KG1 (cell line): ENCODE measurements around the gene MARCO.
"Not testable (repeated sequence)": the region's sequence is repeated elsewhere in the genome, so short reads cannot be mapped to it uniquely, and the experiment has no call there.

ENCODE experiments used
- DNase-seq: peaks from one replicate; lab custom pipeline; 2025; lab: John Stamatoyannopoulos, UW

MARCO gene

DNA sequence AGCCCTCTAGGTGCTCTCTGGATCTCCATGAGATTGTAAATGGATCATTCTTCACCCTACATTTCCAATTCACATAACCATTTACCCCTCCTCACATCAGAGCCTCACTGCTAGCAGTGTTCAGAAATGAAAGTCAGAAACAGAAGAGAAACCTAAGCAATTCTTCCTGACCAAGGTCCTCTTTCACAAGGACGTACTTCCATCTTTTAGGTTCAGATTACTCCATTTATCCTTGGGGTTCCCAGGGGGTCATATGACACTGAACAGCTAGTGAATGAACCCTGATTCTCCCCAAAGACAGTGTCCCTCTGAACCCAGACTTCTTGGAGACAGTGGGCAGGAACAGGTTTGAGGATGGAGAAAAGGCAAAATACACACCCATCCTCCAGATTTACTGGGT, 12.9 kb upstream of the MARCO start:
- no peak for DNase-seq

DNA sequence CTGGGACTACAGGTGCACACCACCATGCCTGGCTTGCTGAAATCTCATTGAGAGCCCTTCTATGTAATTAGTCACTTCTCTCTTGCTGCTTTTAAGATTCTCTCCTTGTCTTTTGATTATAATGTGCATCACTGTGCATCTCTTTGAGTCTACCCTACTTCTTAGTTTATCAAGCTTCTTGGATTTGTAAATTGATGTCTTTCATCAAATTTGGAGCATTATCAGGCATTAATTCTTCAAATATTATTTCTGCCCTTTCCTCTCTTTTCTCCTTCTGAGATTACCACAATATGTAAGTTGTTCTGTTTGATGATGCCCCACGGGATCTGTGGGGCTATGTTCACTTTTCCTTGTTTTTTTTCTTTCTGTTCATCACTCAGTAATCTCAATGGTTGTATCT, 9.0 kb upstream of the MARCO start:
- no peak for DNase-seq

DNA sequence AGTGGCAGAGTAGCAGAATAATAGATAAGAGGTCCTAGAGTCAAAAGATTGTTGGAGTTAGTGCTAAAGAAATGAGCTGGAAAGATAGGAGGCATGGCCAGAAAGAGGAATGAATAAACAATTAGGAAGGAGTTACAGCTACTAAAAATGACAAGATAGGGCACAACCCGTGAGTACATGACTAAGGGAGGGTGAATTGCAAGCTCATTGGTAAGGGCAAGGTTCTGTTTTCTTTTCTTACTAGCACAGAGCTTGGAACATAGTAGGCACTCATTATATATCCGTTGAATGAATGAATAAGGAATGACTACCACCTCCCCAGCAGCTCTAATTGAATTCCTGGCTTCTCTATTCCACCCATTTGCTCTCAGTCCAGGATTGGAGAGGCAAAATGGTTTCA, 5.7 kb upstream of the MARCO start:
- no peak for DNase-seq

DNA sequence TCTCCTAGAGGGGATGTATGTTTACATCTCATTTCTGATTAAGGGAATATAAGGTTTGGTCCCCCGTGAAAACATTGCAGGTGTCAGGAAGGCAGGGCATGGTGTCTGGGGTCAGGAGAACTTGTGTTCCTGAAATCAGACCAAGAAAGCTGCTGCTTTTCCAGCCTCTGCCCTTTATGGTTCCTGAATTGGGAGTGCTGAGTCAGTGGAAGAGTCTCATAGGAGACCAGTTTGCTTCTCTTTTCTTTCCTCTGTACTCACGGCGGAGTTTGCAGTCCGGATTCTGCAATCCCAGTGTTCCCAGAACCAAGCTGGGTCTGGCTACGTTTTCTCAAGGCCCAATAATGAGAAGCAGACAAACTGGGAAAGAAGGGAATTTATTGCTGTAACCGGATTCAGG, 5.1 kb upstream of the MARCO start:
- DNase-seq: no peak

DNA sequence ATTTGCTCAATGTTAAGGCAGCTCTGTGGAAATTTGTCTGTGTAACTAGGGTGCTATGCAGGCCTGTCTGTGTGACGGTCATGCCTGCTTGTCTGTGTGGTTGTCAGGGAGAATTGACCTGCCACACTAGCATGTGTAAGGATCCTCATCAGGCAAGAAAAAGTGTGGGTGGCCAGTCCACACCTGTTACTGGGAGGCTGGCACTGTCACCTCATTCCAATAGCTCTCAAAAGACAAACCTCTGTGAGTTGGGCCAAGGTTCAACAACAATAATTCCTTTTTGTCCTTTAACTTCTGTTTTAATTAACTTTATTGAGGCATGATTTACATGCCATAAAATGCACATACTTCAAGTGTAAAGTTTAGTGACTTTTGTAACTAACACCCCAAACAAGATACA, 4.2 kb upstream of the MARCO start:
- no peak for DNase-seq

DNA sequence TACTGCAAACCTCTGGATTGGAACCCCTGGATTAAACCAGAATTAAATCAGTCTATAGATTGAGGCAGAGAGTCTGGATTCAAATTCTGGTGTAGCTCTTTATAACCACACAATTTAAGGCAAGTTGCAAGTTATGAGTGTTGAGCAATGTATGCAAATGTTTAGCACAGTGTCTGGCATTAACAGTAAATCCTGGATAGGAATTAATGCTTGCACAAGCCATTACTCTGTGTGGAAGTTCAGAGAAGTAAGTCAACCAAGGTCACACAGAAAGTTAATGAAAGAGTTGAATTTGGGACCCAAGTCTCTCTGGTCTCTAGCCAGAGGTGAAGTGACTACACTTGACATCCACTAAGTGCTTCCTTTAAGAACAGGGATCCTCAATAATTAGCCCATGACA, 2.0 kb upstream of the MARCO start:
- DNase-seq: no peak

DNA sequence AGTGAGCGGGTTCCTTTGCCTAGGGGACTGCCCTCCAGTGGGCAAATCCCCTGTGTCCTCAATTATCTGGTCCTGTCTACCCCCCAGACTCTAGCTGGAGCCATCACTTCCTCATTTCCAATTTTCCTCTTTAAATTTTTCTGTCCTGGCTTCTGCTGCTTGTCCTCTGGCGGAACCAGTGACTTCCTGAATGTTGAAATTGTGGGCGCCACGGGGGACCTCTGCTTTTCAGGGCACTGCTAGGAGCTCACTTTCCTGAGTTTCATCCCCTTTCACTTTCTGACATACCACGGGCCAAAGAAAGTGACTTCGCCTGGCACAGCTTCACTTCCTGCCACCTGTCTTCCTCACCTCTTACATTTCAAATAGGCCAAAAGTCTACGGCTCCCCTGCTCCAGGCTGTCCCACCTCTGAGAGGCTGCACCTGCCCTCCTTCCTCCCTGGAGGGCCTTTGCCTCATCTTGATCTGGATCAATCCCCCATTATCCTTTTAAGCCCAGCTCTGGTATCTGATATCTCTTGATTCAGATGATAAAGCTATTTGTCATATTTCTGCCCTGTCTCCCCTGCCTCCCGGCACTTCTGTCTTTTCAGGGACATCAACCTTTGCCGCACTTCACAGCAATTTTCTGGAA, 1.4 kb upstream of the MARCO start:
- DNase-seq: no peak

DNA sequence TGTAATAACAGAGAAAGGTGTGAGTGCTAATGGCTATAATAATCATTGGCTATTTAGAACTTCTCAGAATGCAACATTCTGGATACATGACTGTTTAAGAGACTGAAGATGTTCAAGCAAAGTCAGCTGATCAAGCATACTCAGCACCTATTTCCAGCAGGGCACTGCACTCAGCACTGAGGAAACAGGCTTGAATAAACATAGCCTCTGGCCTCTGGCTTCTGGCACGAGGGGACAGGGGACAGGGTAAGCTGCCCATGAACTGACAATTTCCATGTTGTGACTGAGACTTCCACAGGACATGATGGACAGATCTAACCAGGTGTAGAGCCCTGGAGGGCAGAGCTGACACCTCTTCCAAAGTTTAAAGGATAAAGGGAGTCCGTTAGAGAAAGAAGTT, 1.3 kb downstream of the MARCO start:
- no peak for DNase-seq

DNA sequence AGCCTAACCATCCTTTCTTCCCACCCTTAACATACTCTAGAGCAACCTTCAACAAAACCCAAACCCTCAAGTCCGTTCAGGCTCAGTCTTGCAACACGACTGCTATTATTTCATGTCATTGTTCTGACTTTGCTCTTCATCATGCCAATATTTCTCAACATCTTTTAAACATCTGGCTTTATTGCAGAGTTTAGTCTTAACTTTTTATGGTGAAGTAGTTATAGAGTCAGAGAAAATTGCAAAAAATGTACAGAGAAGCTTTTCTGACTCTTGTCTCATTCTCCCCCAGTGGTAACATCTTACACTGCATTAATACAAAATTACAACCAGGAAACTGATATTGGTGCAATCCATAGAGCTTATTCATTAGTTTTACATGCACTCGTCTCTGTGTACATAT, 3.9 kb downstream of the MARCO start:
- DNase-seq: no peak

DNA sequence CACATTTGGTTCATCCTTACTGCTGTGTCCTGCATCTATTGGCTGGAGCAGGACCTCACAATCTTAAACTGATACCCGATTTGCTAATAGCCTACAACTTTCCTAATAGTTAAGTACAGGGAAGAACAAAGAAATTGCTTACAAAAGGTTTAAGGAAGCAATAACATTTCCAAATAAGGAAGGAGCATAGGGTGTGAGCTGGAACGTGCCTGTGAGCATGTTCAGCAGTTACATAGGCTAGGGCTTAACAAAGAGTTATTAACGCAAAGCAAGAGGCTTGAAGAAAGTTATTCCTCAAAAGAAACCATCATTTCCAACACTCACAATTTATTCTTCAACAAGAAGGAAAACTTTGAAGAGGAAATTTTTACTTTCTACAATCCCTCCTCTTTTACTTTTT, 6.3 kb downstream of the MARCO start:
- not testable (repeated sequence) for DNase-seq

DNA sequence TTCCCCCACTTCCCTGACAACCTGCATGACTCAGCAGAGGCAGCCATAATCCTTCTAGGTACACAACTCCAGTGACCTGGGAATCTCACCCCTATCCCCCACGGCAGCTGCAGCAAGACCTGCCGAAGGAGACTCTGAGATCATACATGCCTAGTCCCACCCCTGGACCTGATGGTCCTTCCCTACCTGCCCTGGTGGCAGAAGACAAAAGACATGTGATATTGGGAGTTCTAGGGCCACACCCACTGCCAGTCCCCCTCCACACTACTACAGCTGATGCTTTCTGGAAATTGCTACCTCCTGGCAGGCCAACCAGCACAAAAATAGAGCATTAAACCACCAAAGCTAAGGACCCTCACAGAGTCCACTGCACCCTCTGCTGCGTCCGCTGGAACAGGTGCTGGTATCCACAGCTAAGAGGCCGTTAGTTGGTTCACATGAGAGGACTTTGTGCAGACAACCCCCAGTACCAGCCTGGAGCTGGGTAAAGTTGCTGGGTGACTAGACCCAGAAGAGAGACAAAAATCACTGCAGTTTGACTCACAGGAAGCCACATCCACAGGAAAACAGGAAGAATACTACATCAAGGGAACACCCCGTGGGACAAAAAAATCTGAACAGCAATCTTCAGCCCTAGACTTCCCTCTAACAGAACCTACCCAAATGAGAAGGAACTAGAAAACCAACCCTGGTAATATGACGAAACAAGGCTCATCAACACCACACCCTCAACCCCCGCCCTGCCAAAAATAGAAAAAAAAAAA, 12.5 kb downstream of the MARCO start:
- no peak for DNase-seq

DNA sequence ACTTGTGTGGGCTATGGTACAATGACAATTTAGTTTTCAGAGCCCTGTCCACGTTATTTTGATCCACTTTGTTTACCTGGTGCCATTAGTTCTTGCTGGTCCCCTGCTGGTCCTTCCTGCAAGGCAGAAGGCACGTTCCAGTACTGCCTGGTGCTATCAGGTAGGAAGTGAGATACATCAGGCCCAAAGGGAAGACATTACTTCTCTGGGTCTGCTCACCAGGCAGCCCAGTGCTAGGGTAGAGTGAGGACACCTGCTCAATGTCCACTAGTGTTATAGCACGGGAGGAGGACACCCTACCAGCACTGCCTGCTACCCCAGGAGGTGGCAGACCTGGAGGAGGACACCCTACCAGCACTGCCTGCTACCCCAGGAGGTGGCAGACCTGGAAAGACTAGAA, 23.7 kb downstream of the MARCO start:
- no peak for DNase-seq

DNA sequence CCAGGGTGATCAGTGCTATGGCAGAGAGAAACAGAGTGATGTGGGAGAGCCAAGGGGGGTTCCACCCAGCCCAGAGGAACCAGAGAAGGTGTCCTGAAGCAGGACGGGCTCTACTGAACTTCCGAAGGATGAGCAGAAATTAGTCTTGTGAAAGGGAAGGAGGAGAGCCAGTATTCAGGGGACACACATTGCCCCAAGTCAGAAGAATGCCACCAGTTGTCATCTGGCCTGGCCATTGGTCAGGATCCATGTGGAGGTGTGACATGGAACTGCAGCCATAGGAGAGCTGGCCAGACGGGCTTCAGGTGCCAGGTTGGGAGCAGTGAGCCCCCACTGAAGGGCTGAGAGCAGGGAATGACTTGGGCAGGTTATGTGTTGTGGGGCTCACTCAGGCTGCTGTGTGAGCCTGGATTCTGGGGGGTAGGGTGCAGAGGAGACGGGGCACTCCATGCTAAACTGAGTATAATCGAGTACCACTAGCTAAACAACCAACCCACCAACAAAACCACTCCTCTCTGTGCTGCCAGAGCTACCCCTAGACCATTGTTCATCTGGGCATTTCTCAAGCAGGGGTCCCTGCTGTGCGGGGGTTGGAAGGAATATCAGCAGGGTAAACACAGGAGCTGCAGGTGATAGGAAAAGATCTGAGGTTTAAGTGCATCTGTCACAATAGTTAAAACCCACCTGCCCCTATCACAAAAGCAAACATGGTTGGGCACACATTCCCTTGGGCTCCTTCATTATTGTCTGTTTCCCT, 25.3 kb downstream of the MARCO start:
- no peak for DNase-seq

DNA sequence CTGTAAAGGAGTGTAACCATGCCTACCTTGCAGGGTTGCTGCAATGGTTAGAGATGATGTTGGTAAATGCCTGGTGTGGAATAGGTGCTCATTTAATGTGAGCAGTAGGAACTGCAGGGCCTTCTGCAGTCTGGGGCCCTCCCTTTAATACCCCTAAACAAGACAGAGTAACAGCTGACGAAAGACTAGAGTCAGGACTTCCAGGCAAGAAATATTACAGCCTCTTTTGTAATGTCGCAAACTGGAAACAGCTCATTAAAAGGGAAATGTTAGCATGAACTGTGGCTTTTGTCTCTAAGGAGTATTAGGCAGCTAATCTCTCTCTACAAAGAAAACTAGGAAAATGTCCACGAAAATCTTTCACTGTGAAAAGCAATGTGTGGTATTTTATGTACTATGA, 26.0 kb downstream of the MARCO start:
- no peak for DNase-seq

DNA sequence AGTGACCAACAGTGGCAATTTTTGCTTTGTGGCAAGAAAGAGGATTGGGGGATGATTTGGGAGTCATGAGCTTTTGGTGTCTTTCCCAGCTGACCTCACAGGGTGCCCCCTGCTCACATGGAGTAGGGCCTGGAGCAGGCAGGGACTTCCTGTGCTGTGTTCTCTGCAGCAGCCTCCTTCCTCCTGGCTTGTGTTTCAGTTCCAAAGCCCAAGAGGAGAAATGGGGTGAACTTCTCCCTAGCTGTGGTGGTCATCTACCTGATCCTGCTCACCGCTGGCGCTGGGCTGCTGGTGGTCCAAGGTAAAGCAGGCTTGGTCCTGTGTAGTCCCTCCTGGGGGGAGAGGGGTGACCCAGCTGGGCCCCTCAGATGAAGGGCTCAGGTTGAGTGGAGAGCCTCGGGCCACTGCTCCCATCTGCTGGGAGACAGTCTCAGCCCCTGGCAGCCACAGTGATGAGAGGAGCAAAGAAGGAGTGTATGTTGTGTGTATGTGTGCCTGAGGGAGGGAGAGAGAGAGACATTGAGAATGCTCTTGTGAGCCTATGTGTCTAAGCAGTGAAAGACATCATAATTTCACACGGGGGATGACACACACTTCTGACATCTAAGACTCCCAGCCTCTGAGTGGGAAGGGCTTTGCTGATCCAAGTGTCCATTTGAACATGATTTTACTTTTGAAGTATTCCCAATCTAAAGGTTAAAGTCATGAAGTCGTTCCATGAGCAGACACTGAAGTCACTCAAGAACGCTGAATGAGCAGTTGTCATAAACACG, 27.2 kb downstream of the MARCO start:
- no peak for DNase-seq

DNA sequence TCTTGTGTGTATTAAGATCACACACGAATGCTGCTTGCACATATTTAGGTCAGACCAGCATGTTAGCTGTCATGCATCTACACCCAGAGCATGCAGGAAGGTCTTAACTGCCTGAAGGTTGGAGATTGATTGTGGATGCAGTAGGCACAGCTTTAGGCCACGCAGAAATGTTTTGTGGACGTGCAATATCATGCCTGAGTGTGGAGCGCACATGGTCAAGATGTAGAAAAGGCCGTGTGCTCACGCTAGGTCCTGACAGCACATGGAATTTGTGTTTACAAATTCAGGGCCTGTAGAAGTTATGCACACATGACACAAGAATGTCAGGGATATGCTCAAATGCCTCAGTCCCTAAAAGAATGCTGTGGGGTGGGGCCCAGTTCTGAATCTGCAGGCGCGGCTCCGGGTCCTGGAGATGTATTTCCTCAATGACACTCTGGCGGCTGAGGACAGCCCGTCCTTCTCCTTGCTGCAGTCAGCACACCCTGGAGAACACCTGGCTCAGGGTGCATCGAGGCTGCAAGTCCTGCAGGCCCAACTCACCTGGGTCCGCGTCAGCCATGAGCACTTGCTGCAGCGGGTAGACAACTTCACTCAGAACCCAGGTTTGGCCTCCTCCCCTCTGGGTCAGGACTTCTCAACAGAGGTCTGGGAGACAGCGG, 27.9 kb downstream of the MARCO start:
- no peak for DNase-seq

DNA sequence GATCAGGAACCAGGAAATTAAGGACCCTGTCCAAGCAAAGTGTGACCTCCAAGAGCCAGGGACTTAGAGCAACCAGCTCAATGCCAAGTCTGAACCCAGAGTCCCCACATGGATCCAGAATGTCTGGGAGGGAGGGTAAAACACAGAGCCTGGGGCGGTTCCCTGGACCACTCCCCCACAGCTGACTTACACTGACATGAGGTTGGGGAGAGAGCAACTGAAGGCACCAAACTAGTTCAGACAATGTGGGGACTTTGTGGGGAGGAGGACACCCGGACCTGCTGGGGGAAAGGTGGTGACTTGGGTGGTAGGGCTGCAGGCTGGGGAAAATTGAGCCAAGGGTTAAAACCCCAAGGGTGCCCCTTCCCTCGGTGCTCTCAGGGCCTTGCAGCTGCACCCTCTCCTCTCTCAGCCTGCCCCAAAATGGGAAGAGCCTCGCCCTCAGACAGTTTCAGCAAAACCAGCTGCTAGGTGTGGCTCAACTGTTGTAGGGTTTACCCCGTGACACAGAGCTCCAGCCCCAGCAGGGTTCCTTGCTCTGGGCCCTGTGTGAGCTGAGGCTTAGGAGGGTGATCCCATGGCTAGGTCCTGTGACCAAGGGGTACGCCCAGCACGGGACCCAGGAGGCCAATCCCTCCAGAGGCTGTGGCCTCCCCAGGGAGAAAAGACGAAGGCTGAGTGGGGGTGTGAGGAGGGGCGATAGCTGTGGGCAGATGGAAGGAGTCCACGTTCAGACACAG, 28.6 kb downstream of the MARCO start:
- no peak for DNase-seq

DNA sequence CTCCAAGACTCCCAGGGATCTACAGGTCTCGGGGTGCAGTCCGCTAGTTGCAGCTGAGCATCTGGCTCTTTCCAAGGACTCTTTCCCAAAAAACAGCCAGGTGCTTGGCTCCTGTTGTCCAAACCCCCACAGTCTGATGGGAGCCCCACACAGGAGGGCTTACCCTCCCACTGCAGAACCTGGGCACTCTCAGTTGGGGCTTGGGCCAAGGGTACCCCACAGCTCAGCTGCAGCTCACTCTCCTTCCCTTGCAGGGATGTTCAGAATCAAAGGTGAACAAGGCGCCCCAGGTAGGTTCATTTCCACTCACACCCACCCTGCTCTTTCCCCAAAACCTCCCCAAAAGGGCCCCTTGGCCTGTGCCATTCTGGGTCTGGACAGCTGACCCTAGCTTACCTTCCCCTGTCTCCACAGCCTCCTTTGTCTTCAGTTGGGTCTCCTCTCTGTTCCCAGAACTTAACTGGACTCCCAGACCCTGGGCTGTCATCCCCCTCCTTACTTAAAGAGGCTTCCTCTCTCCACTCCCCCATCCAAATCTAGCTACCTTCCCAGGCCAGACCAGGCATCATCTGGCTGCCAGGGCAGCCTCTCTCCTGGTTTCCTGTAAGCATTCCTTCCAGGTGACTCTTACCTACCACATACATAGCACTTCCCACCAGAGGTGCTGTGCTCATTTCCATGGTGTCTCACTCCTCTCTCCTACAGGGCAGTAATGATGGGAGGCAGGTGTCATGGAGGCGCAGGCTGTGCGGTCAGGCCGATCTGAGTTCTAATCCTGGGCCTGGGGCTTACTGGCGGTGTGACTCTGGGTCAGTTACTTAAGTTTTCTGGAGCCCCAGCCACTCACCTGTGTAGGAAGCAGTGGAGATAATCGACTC, 29.5 kb downstream of the MARCO start:
- no peak for DNase-seq

DNA sequence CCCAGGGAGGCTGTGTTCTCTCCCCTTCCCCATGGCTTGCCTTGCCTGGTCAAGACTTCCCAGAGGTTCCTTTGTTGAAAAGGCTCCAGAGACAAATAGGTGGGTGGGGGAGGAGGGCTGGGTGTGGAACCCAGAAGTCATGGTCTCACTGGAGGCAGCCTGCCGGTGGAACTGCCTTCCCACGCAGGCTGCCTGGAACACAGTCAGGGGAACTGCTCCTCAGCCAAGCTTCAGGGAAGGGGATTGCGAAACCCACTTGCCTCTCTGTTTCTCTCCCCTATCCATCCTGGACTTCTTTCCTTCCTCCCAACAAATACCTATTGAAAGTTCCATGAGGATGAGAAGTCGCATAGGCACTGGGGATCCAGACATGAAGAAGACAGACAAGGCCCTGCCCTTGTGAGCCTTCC, 31.6 kb downstream of the MARCO start:
- no peak for DNase-seq
